ENCODE data around the gene SUMO4.

Gene SUMO4

DNA sequence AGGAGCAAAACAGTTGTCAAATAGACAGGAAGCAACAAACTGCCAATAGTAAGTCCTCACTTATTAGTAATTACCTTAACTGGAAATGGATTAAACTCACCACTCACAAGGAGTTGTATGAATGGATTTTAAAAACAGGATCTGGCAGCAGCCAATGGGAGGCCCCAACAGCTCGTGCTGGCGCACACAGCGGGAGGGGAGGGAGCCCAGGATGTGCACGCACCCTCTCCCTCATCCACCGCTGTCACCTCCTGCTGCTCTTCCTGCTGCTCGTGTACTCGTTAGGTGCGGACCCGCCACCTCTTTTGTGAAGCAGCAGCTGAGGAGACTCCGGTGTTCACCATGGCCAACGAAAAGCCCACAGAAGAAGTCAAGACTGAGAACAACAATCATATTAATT, at the start of gene SUMO4:
Gene SUMO4, plus strand, starts transcription at position 213 of the 400 bp plus-strand sequence. Its CDS starts 130 bp downstream, at position 343.
- no peak for DNase-seq

DNA sequence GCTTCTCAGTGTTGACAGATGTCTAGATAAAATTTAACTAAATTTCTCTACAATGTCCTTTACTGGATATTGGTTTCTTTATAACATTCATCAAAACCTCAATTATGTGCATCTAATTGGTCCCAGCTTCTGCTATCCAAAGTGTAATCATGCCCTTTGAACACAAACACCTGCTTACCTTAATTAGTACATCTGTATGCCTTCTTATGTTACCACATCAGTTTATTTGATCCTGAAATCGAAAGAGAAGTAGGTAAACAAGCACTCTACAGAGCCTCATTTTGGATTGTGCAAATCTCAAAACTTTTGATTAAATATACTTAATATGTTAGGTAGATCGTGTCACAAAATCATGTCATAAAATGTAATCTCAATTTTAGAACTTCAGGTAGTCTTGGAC, 46.1 kb upstream of the SUMO4 start:
- no peak for DNase-seq

DNA sequence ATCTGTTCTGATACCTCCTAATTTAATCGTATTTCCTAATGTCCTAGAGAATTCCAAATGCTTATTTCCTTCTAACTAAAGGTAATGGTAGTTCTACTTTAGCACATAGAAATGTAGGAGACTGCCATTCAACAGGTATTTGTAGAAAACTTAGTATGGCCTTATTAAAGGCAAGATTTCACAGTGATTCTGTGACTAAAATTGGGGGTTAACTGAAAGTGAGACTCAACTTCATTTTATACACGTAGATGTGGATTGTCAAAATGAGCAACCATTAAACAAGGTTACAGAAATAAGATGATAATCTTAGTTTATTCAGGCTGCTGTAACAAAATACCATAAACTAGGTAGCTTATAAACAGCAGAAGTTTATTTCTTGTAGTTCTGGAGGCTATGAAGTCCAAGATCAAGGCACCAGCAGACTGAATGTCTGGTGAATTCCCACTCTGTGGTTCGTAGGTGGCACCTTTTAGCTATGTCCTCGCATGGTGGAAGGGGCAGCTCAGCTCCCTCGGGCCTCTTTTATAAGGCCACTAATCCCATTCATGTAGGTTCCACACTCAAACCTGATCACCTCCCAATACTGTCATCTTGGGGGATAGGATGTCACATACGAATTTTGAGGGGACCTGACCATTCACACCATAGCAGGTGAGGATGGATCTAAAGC, 43.8 kb upstream of the SUMO4 start:
- no peak for DNase-seq

DNA sequence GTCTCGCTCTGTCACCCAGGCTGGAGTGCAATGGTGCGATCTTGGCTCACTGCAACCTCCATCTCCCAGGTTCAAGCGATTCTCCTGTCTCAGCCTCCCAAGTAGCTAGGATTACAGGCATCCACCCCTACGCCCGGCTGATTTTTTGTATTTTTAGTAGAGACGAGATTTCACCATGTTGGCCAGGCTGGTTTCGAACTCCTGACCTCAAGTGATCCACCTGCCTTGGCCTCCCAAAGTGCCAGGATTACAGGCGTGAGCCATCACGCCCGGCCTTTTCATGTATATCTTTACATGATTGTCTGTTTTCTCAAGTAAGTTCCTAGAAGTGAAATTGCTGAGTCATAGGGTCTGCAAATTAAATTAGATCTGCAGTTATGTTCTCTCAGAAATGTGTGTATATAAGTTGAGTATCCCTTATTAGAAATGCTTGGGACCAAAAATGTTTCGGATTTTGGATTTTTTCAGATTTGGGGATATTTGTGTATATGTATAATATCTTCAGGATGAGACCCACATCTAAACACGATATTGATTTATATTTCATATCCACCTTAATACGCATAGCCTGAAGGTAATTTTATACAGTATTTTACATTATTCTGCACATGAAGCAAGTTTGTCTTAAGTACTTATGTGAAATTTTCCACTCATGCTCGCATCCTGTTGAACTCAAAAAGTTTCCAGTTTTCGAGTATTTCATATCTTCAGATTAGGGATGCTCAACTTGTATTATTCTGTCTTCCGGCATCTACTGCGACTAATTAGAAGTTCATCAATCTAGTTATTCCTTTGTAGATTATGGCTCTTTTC, 42.1 kb upstream of the SUMO4 start:
- no peak for DNase-seq

DNA sequence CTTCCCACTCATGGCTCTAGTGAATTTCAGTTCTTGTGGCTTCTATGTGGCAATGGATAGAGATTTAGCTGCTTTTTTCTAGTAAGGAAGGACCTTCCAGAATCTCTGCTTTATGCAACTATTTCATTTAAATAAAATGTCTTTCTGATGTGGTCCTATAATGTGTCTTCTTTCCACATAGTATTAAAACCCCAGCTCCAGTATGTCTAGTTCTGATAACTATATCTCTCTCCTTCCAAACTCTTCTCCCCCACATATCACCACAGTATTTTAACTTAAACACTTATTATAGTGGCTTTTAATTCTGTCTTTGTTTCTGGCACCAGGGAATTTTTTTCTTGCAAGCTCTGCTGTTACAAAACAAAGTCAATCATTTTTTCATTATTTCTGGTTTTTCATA, 40.6 kb upstream of the SUMO4 start:
- DNase-seq, result no peak

DNA sequence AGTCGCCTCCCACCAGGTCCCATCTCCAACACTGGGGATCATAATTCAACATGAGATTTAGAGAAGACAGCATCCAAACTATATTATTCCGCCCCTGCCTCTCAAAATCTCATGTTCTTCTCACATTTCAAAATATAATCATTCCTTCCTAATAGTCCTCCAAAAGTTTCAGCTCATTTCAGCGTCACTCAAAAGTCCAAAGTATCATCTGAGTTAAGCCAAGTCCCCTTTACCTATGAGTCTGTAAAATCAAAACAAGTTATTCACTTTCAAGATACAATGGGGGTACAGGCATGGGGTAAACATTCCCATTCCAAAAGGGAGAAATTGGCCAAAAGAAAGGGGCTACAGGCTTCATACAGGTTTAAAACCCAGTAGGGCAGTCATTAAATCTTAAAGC, 39.5 kb upstream of the SUMO4 start:
- DNase-seq, result no peak

DNA sequence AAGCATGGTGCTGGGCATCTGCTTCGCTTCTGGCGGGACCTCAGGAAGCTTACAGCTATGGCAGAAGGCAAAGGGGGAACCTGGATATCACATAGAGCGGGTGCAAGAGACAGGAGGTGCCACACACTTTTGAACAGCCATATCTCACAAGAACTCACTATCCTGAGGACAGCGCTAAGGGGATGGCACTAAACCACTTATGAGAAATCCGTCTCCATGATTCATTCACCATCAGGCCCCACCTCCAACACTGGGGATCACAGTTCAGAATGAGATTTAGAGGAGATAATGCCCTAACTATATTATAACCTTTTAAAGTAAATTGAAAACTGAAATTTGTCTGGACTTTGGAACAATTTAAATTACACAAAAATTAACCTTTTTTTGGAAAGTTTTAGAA, 37.8 kb upstream of the SUMO4 start:
- DNase-seq, result no peak

DNA sequence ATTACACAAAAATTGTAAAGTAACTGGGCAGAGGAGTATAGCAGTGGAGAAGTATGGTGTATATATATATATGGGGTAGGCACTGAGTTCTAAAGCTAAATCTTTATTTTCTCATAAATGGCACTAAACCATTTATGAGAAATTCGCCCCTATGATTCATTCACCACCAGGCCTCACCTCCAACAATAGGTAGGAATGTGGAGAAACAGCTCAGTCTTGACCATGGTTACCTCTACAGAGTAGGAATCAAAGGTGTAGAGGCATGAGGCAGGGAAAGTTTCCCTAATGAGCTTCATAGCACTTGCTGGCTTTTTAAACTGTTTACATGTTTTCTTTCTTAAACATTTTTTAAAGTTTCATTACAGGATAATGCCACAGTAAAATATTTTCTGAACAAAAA, 36.9 kb upstream of the SUMO4 start:
- DNase-seq, result no peak

DNA sequence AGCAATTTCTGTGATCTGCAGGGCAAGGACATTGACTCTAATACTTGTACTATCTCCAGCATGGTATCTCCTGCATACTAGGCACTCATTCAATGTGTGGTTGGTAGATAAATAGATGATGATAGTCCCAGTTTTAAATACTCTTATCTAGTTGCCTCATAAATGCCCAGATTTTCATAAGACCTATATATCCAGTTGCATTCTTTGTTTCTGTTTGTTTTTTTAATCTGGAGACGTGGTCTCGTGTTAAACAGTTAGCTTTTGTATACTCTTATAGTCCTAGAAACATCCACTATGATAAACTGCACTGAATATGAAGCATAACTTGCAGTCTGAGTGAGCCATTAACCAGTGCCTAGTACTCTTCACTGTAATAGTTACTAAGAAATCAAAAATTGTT, 35.5 kb upstream of the SUMO4 start:
- no peak for DNase-seq

DNA sequence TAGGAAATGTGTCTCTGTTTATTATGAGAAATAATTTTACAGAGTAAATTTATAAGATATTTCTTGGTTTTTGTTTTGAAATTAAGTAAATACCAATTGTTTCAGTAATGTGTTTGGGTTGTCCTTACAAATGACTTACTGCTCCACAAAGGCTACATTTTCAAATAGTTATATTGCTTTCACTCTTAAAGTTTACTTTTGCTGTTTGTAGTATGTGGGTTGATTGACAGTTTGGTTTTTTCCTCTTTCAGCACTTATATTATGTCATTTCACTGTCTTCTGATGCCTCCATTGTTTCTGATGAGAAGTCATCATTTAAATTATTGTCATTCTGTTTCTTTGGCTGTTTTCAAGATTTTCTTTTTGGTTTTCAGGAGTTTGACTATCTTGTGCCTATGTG, 34.9 kb upstream of the SUMO4 start:
- DNase-seq, result no peak

DNA sequence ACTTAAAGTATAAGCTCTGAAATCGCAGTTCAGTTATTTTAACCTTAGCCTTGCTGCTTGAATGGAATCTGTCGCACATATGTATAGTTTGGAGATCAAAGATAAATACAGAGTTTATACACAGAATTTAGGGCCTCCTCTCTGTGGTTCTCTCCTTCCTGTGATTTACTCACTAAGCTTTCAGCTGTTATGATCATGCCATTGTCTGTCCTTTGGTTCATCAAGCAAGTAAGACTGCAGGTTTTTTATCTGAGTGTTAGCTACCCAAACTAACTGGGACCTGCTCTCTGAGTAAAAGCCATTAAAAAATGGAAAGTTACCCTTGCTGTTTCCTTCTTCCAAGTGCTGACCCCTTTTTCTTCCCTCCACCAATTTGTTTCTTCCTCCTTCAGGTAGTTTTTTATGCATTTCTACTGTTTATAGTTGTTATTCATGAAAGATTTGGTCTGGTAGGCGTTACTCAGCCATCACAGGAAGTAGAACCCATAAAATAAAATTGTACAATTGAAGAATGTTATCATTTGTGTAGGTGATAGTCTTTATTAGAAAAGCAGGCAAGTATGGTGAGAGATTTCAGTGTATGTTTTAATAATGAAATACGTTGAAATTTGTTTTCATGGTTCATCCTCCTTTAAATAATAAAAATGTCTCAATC, 33.7 kb upstream of the SUMO4 start:
- no peak for DNase-seq

DNA sequence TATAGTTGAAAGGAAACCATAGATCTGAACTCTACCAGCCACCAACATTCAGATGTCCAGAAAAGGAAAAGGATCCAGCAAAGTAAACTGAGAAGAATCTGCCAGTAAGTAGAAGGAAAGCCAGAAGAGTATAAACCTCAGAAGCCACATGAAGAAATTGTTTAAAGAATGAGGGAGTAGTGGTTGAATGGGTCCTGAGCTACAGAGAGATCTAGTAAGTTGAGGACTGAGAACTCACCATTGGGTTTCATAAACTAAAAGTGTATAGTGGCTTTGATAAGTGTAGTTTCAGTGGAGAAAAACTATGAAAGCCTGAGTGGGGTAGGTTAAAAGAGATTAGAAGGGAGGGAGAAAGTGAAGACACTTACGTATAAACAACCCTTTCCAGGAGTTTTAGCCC, 32.0 kb upstream of the SUMO4 start:
- DNase-seq, result no peak

DNA sequence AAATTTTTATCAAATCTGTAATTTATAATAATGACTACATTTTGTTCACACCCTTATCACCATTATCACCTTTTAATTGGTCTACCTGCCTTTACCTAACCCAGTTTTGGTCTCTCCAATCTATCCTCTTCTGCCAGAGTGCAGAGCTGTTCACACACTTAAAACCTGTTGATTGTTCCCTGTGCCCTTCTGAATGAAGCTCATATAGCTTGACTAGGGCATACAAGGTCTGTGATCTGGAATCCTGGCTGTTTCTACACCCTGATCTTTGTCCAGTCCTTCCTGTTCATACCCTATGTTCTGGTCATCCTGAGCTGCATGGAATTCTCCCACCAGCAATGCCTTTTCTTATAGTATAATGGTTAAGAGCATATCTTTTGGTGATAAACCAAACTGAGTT, 28.9 kb upstream of the SUMO4 start:
- no peak for DNase-seq

DNA sequence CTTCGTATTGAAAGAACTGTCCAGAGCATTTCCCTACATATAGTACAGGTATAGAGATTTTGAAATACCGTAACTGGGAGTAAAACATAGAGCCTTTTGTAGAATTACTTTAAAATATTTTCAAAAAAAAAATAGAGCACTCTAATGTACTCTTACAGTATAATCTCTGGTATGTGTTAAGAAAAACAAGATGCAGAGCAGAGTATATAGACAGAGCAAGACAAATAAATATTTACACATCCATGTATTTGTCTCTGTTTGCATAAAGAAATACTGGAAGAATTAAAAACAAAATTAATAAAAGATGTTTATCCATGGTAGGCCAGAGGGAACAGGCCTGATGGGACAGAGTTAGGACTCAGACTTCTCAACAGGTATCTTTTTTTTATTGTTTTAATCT, 28.0 kb upstream of the SUMO4 start:
- no peak for DNase-seq

DNA sequence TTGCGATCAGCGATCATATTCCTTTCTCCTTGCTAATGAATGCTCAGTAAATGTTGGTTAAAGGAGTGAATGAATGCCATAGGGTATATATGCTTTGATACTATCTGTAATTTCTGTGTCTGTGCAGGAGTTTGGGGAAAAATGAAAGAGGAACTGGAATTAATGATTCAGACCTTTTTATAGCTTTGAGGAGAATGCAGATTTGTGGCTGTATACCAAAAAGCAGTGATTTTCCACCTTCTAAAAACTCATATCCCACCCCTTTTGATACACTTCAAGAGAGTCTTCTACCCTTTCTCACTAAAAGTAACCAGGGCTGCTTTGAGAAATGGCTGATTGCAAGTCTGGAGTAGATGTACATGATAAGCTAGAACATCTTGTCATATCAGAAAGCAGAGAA, 26.6 kb upstream of the SUMO4 start:
- no peak for DNase-seq

DNA sequence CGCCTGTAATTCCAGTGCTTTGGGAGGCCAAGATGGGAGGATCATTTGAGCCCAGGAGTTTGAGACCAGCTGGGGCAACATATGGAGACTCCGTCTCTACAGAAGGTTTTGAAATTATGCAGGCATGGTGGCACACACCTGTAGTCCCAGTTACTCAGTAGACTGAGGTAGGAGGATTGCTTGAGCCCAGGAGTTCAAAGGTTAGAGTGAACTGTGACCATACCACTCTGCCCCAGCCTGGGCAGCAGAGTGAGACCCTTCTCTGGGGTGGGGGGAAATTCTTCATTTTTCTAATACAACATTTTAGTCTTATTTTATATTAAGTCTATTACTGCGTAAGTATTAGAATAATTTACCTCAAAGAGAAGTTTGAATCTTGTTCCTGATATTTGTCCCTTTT, 20.1 kb upstream of the SUMO4 start:
- no peak for DNase-seq

DNA sequence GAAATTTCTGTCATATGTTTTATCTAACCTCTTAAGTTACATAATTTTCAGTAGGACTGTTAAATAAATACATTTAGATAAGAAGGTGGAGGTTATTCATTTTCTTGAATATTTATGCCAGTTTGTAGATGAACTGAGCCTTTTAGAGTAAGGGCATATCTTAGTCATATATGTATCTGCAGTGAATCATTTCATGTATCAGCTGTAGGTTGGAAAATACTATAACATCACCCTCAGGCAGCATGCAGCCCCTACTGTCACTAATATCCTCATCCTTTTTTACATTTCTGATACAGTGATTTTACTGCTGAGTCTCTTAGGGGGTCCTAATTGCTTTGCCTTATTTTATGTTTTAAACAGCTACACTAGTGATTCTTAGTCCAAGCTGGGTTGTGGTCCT, 19.5 kb upstream of the SUMO4 start:
- no peak for DNase-seq

DNA sequence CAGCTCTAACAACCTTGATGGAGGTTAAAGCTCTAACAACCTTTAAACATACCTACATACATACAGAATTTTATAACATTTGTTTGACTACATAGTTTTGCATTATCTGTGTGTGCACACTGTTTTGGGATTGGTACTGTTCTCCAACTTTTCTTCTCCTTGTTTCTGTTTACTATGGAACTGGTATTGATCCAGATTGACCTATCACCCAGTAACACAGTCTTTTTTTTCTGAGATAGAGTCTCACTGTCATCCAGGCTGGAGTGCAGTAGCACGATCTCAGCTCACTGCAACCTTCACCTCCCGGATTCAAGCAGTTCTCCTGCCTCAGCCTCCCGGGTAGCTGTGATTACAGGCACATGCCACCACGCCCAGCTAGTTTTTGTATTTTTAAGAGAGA, 16.7 kb upstream of the SUMO4 start:
- DNase-seq, result no peak

DNA sequence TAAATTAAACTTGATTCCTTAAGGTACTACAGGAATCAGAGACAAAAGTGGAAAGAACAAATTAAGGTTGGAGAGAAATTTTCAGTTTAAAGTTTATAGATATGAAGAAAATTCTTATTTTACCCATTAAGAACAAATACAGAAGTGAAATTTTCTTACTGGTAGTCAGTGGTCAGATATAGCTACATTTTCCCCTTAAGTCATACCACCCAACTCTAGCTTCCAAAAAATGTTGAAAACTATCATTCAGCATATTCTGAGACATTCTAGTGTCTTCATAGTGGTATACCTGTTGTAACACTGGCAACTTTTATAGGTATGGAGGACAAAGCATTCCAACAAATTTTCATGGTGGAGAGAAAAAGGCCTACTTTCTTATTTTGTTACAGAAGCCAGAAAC, 15.6 kb upstream of the SUMO4 start:
- DNase-seq, result no peak

DNA sequence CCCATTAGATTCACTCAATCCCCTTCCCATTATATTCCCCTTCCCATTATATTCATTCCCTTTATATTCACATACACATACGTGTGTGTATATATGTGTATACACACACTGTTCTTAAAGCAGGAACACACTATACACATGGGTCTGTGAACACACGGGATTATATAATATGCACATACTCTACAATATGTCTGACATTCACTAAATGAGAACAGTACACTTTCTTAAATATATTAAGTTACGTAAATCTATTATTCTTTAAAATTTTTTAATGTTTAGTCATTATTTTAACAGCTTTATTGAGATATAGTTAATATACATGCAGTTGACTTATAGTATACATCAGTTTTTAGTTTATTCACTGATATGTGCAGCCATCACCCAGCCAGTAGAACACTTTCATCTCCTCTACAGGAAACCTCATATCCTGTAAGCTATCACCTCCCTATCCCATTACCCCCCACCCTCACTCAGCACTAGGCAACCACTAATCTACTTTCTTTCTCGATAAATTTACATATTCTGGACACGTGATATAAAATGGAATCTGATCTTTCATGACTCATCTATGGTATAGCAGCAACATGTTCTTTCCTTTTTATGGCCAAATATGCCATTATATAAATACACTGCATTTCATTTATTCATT, 13.9 kb upstream of the SUMO4 start:
- DNase-seq, result no peak

DNA sequence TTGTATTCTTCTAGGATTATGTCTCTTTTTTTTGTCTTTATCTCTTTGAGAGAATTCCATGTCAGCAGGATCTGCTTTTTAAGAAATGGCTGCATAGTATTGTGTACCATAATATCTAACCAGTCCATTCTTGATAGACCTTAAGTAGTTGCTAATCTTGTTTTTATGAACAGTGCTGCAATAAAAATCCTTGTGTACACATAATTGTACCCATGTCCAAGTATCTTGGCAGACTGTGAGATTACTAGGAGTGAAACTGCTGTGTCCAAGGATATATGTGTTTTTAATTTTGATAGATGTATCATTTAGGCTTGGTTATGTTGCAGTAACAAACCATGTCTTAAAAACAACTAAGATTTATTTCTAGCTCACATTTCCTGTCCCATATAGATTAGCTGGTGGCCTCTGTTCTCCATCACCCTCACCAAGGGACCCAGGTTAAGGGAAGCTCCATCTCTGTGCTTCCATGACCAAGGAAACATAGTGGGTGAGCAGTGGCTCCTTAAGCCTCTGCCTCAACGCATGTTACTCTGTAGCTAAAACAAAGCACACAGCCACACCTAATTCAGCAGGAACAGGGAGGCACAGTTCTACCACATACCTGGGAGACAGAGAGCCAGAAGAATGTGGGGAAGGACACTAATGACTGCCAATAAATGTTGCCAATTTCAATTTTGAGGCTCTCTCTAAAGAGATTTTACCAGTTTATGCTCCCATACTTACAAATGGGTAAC, 12.1 kb upstream of the SUMO4 start:
- DNase-seq, result no peak

DNA sequence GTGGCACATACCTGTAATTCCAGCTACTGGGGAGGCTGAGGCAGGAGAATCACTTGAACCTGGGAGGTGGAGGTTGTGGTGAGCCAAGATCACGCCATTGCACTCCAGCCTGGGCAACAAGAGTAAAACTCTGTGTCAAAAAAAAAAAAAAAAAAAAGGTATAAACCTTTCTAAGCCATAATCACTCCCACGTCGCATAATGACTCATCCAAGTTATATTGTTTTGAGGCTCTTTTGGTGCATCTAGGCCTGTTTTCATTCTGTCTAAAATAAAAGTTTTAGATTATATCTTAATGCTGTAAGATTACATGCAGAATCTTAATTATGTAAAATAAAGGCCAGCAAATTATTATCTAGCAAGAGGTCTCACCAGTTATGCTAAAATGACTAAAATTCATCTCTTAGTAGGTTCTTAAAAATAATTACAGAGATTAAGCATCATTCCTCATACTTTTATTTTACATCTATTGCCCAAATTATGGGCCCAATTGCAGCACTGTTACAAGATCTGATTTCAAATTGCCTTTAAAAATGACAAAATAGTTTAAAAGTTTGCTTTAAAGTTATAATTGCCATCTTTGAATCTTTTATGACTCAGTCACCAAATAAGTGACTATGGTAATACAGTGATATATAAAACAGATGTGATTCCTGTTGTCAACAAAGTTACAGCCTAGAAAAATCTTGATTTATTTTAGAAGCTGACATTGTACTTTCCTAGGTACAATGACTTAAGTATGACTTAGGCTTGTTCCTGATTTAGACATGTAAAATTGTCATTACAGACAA, 10.4 kb upstream of the SUMO4 start:
- DNase-seq, result no peak

All from 8988T (cell line).